Measurements from ENCODE around the gene TXNRD2.

Gene TXNRD2

GRCh38 chr22:19902245-19902715, 39.3 kb downstream of the TXNRD2 start:
- peak; percentile 27 for DNase-seq

- DNase-seq: no peak
Measured at GRCh38 chr22:19901577-19902244, 39.9 kb downstream of the TXNRD2 start.

- no peak for DNase-seq
Measured at GRCh38 chr22:19900707-19901436, 40.7 kb downstream of the TXNRD2 start.

GRCh38 chr22:19898831-19899567, 42.6 kb downstream of the TXNRD2 start:
- DNase-seq: no peak

- no peak for DNase-seq
Measured at GRCh38 chr22:19898145-19898544, 43.5 kb downstream of the TXNRD2 start.

GRCh38 chr22:19897726-19898125, 43.9 kb downstream of the TXNRD2 start:
- DNase-seq: no peak

- DNase-seq: no peak
Measured at GRCh38 chr22:19896665-19897355, 44.8 kb downstream of the TXNRD2 start.

- DNase-seq: no peak
Measured at GRCh38 chr22:19895160-19895849, 46.3 kb downstream of the TXNRD2 start.

- DNase-seq: no peak
Measured at GRCh38 chr22:19893363-19893762, 48.3 kb downstream of the TXNRD2 start.

- DNase-seq: no peak
Measured at GRCh38 chr22:19892925-19893324, 48.7 kb downstream of the TXNRD2 start.

GRCh38 chr22:19892257-19892879, 49.2 kb downstream of the TXNRD2 start:
- DNase-seq: peak; percentile 10

GRCh38 chr22:19891317-19892256, 50.0 kb downstream of the TXNRD2 start:
- DNase-seq: peak; percentile 83

GRCh38 chr22:19890502-19891316, 50.9 kb downstream of the TXNRD2 start:
- no peak for DNase-seq

- no peak for DNase-seq
Measured at GRCh38 chr22:19889951-19890350, 51.7 kb downstream of the TXNRD2 start.

GRCh38 chr22:19888131-19888746, 53.4 kb downstream of the TXNRD2 start:
- no peak for DNase-seq

- DNase-seq: no peak
Measured at GRCh38 chr22:19887256-19887985, 54.2 kb downstream of the TXNRD2 start.

- no peak for DNase-seq
Measured at GRCh38 chr22:19886605-19887255, 54.9 kb downstream of the TXNRD2 start.

Measured in NCI-H1417 treated with DMSO at 0.1 percent for 48 hours (cell line).